Measurements from ENCODE around the gene ZBTB7B. TPM values are rescaled to one million over a fixed set of nuclear protein-coding genes. Genes with fewer than 3 reads are reported as not detected.

The ZBTB7B gene
- polyA plus RNA-seq, 2 donors, result 71.7 to 95.8 TPM

GRCh38 chr1:155060736-155061135, 58.1 kb downstream of the ZBTB7B start:
- WGBS, 2 donors, result 69 to 81% methylated on average over 8 of the region's 8 CpGs
- Histone ChIP-seq H3K9me3 (ENCODE audit: control insufficient read depth in 2 of 2, insufficient read depth in 1 of 2, low read depth in 1 of 2, low read length in 1 of 2) (peaks cover 0 to 2% of the 10 kb centered on the region in 2 donors), H3K27me3 (ENCODE audit: control insufficient read depth in 1 of 2, insufficient read depth in 2 of 2, low read length in 2 of 2) (no peaks in the 10 kb centered on the region), H3K36me3 (ENCODE audit: control insufficient read depth in 2 of 2, insufficient read depth in 2 of 2, low read length in 1 of 2) (peaks cover 26 to 41% of the 10 kb centered on the region in 2 donors), H3K4me1 (ENCODE audit: control insufficient read depth in 2 of 2, insufficient read depth in 2 of 2, low read length in 1 of 2) (peaks cover 6 to 15% of the 10 kb centered on the region in 2 donors), H3K27ac (ENCODE audit: low read depth in 2 of 2, low read length in 1 of 2) (no peak overlapping the region), H3K4me3 (ENCODE audit: low read depth in 1 of 2, low read length in 2 of 2) (no peak overlapping the region)

- Histone ChIP-seq H3K27ac (ENCODE audit: low read depth in 2 of 2, low read length in 1 of 2) (peak overlapping the region in 1 of 2 donors; percentile 15), H3K4me3 (ENCODE audit: low read depth in 1 of 2, low read length in 2 of 2) (no peak overlapping the region), H3K9me3 (ENCODE audit: control insufficient read depth in 2 of 2, insufficient read depth in 1 of 2, low read depth in 1 of 2, low read length in 1 of 2) (peaks cover 0 to 2% of the 10 kb centered on the region in 2 donors), H3K4me1 (ENCODE audit: control insufficient read depth in 2 of 2, insufficient read depth in 2 of 2, low read length in 1 of 2) (peaks cover 6 to 15% of the 10 kb centered on the region in 2 donors), H3K27me3 (ENCODE audit: control insufficient read depth in 1 of 2, insufficient read depth in 2 of 2, low read length in 2 of 2) (no peaks in the 10 kb centered on the region), H3K36me3 (ENCODE audit: control insufficient read depth in 2 of 2, insufficient read depth in 2 of 2, low read length in 1 of 2) (peaks cover 19 to 37% of the 10 kb centered on the region in 2 donors)
- 34 to 35% methylated on average over 20 to 21 of the region's 21 CpGs for WGBS, 2 donors
These were observed 59.0 kb downstream of the ZBTB7B start for GRCh38 chr1:155061381-155062150.

GRCh38 chr1:155062151-155062686, 59.6 kb downstream of the ZBTB7B start:
- peak overlapping the region in 1 of 2 donors; percentile 74 for H3K27ac ChIP-seq (ENCODE audit: low read depth in 2 of 2, low read length in 1 of 2)
- peaks cover 6 to 15% of the 10 kb centered on the region in 2 donors for H3K4me1 ChIP-seq (ENCODE audit: control insufficient read depth in 2 of 2, insufficient read depth in 2 of 2, low read length in 1 of 2)
- 37 to 42% methylated on average over 29 of the region's 29 CpGs for WGBS, 2 donors
- peaks cover 0 to 2% of the 10 kb centered on the region in 2 donors for H3K9me3 ChIP-seq (ENCODE audit: control insufficient read depth in 2 of 2, insufficient read depth in 1 of 2, low read depth in 1 of 2, low read length in 1 of 2)
- H3K4me3 ChIP-seq (ENCODE audit: low read depth in 1 of 2, low read length in 2 of 2), result no peak overlapping the region
- peaks cover 13 to 32% of the 10 kb centered on the region in 2 donors for H3K36me3 ChIP-seq (ENCODE audit: control insufficient read depth in 2 of 2, insufficient read depth in 2 of 2, low read length in 1 of 2)
- H3K27me3 ChIP-seq (ENCODE audit: control insufficient read depth in 1 of 2, insufficient read depth in 2 of 2, low read length in 2 of 2), result no peaks in the 10 kb centered on the region

- Histone ChIP-seq H3K27me3 (ENCODE audit: control insufficient read depth in 1 of 2, insufficient read depth in 2 of 2, low read length in 2 of 2) (no peaks in the 10 kb centered on the region), H3K9me3 (ENCODE audit: control insufficient read depth in 2 of 2, insufficient read depth in 1 of 2, low read depth in 1 of 2, low read length in 1 of 2) (peaks cover 0 to 2% of the 10 kb centered on the region in 2 donors), H3K36me3 (ENCODE audit: control insufficient read depth in 2 of 2, insufficient read depth in 2 of 2, low read length in 1 of 2) (peaks cover 12 to 27% of the 10 kb centered on the region in 2 donors), H3K27ac (ENCODE audit: low read depth in 2 of 2, low read length in 1 of 2) (peak overlapping the region; percentile 74 to 91), H3K4me1 (ENCODE audit: control insufficient read depth in 2 of 2, insufficient read depth in 2 of 2, low read length in 1 of 2) (peaks cover 6 to 15% of the 10 kb centered on the region in 2 donors), H3K4me3 (ENCODE audit: low read depth in 1 of 2, low read length in 2 of 2) (peak overlapping the region; percentile 55 to 92)
- WGBS, 2 donors, result 8 to 11% methylated on average over 46 of the region's 46 CpGs
These were observed 60.3 kb downstream of the ZBTB7B start for GRCh38 chr1:155062702-155063411.

GRCh38 chr1:155063550-155064110, 61.0 kb downstream of the ZBTB7B start, which contains the start of gene EFNA4:
Gene EFNA4 (plus strand): TSS chr1:155063740. CDS start chr1:155063824, 84 bp downstream.
- 0 to 1% methylated on average over 55 to 57 of the region's 57 CpGs for WGBS, 2 donors
- no peaks in the 10 kb centered on the region for H3K27me3 ChIP-seq (ENCODE audit: control insufficient read depth in 1 of 2, insufficient read depth in 2 of 2, low read length in 2 of 2)
- H3K4me3 ChIP-seq (ENCODE audit: low read depth in 1 of 2, low read length in 2 of 2), result peak within 1 kb of the TSS; percentile 55 to 92
- peak within 1 kb of the TSS; percentile 88 to 91 for H3K27ac ChIP-seq (ENCODE audit: low read depth in 2 of 2, low read length in 1 of 2)
- H3K36me3 ChIP-seq (ENCODE audit: control insufficient read depth in 2 of 2, insufficient read depth in 2 of 2, low read length in 1 of 2), result peaks cover 7 to 21% of the 10 kb centered on the region in 2 donors
- H3K9me3 ChIP-seq (ENCODE audit: control insufficient read depth in 2 of 2, insufficient read depth in 1 of 2, low read depth in 1 of 2, low read length in 1 of 2), result no peaks in the 10 kb centered on the region
- H3K4me1 ChIP-seq (ENCODE audit: control insufficient read depth in 2 of 2, insufficient read depth in 2 of 2, low read length in 1 of 2), result peaks cover 6 to 15% of the 10 kb centered on the region in 2 donors

- 8 to 10% methylated on average over 14 of the region's 14 CpGs for WGBS, 2 donors
- Histone ChIP-seq H3K27ac (ENCODE audit: low read depth in 2 of 2, low read length in 1 of 2) (peak overlapping the region; percentile 88 to 91), H3K4me3 (ENCODE audit: low read depth in 1 of 2, low read length in 2 of 2) (peak overlapping the region; percentile 55 to 92), H3K36me3 (ENCODE audit: control insufficient read depth in 2 of 2, insufficient read depth in 2 of 2, low read length in 1 of 2) (peaks cover 6 to 27% of the 10 kb centered on the region in 2 donors), H3K9me3 (ENCODE audit: control insufficient read depth in 2 of 2, insufficient read depth in 1 of 2, low read depth in 1 of 2, low read length in 1 of 2) (no peaks in the 10 kb centered on the region), H3K27me3 (ENCODE audit: control insufficient read depth in 1 of 2, insufficient read depth in 2 of 2, low read length in 2 of 2) (no peaks in the 10 kb centered on the region), H3K4me1 (ENCODE audit: control insufficient read depth in 2 of 2, insufficient read depth in 2 of 2, low read length in 1 of 2) (peaks cover 6 to 15% of the 10 kb centered on the region in 2 donors)
These were observed 61.7 kb downstream of the ZBTB7B start for GRCh38 chr1:155064111-155064831.

GRCh38 chr1:155064832-155065429, 62.3 kb downstream of the ZBTB7B start:
- Histone ChIP-seq H3K27ac (ENCODE audit: low read depth in 2 of 2, low read length in 1 of 2) (no peak overlapping the region), H3K36me3 (ENCODE audit: control insufficient read depth in 2 of 2, insufficient read depth in 2 of 2, low read length in 1 of 2) (peaks cover 6 to 29% of the 10 kb centered on the region in 2 donors), H3K9me3 (ENCODE audit: control insufficient read depth in 2 of 2, insufficient read depth in 1 of 2, low read depth in 1 of 2, low read length in 1 of 2) (no peaks in the 10 kb centered on the region), H3K4me3 (ENCODE audit: low read depth in 1 of 2, low read length in 2 of 2) (no peak overlapping the region), H3K27me3 (ENCODE audit: control insufficient read depth in 1 of 2, insufficient read depth in 2 of 2, low read length in 2 of 2) (no peaks in the 10 kb centered on the region), H3K4me1 (ENCODE audit: control insufficient read depth in 2 of 2, insufficient read depth in 2 of 2, low read length in 1 of 2) (peaks cover 6 to 15% of the 10 kb centered on the region in 2 donors)
- 56 to 67% methylated on average over 5 of the region's 5 CpGs for WGBS, 2 donors

GRCh38 chr1:155066777-155067176, 64.2 kb downstream of the ZBTB7B start:
- Histone ChIP-seq H3K27me3 (ENCODE audit: control insufficient read depth in 1 of 2, insufficient read depth in 2 of 2, low read length in 2 of 2) (no peaks in the 10 kb centered on the region), H3K36me3 (ENCODE audit: control insufficient read depth in 2 of 2, insufficient read depth in 2 of 2, low read length in 1 of 2) (peaks cover 2 to 18% of the 10 kb centered on the region in 2 donors), H3K27ac (ENCODE audit: low read depth in 2 of 2, low read length in 1 of 2) (no peak overlapping the region), H3K4me3 (ENCODE audit: low read depth in 1 of 2, low read length in 2 of 2) (no peak overlapping the region), H3K4me1 (ENCODE audit: control insufficient read depth in 2 of 2, insufficient read depth in 2 of 2, low read length in 1 of 2) (peaks cover 6 to 25% of the 10 kb centered on the region in 2 donors), H3K9me3 (ENCODE audit: control insufficient read depth in 2 of 2, insufficient read depth in 1 of 2, low read depth in 1 of 2, low read length in 1 of 2) (no peaks in the 10 kb centered on the region)
- WGBS, 2 donors, result 65 to 74% methylated on average over 8 of the region's 8 CpGs
